Measurements from ENCODE around the gene SYCP2.

- TF ChIP-seq CTCF (IDR thresholded peaks at IDR 0.05; ENCODE audit: low read depth, low read length) (no peak), EZH2phosphoT487 (IDR thresholded peaks at IDR 0.05; ENCODE audit: low read depth) (no peak)
Measured at GRCh38 chr20:59947376-59947775, 13.9 kb upstream of the SYCP2 start.
